GM21717 (cell line): ENCODE measurements around the gene NAPEPLD.
"Not testable (repeated sequence)": the region's sequence is repeated elsewhere in the genome, so short reads cannot be mapped to it uniquely, and the experiment has no call there.

Experiments used
- ATAC-seq: cut with Tn5 transposase; IDR thresholded peaks from one replicate; pipeline ENCODE4 v1.9.1; 2021; ENCODE audit warnings: mild to moderate bottlenecking, moderate library complexity; ENCODE audit not compliant: unreplicated experiment

Gene NAPEPLD

GRCh38 chr7:103144754-103145153 is 4.1 kb downstream of the NAPEPLD start:
- ATAC-seq, result not testable (repeated sequence)

- no peak for ATAC-seq
Observed at GRCh38 chr7:103143868-103144267, 5.0 kb downstream of the NAPEPLD start.

- ATAC-seq, result no peak
Observed at GRCh38 chr7:103142494-103142893, 6.4 kb downstream of the NAPEPLD start.

GRCh38 chr7:103141753-103142404 is 7.0 kb downstream of the NAPEPLD start:
- no peak for ATAC-seq

- no peak for ATAC-seq
Observed at GRCh38 chr7:103140685-103141084, 8.2 kb downstream of the NAPEPLD start.

- ATAC-seq, result no peak
Observed at GRCh38 chr7:103140061-103140460, 8.8 kb downstream of the NAPEPLD start.

GRCh38 chr7:103134836-103135554 is 13.9 kb downstream of the NAPEPLD start:
- no peak for ATAC-seq

- ATAC-seq, result no peak
Observed at GRCh38 chr7:103132995-103133688, 15.8 kb downstream of the NAPEPLD start.

- ATAC-seq, result no peak
Observed at GRCh38 chr7:103130901-103131624, 17.8 kb downstream of the NAPEPLD start.

GRCh38 chr7:103129702-103130549 is 19.0 kb downstream of the NAPEPLD start:
- ATAC-seq, result no peak

GRCh38 chr7:103127006-103127405 is 21.9 kb downstream of the NAPEPLD start:
- ATAC-seq, result no peak

GRCh38 chr7:103124429-103124979 is 24.4 kb downstream of the NAPEPLD start:
- ATAC-seq, result no peak

- no peak for ATAC-seq
Observed at GRCh38 chr7:103123529-103123928, 25.4 kb downstream of the NAPEPLD start.

GRCh38 chr7:103121641-103122040 is 27.3 kb downstream of the NAPEPLD start:
- no peak for ATAC-seq

- ATAC-seq, result no peak
Observed at GRCh38 chr7:103120362-103120761, 28.5 kb downstream of the NAPEPLD start.

GRCh38 chr7:103119791-103120291 is 29.1 kb downstream of the NAPEPLD start:
- ATAC-seq, result no peak

GRCh38 chr7:103117465-103117864 is 31.4 kb downstream of the NAPEPLD start:
- no peak for ATAC-seq

GRCh38 chr7:103116991-103117390 is 31.9 kb downstream of the NAPEPLD start:
- no peak for ATAC-seq

- no peak for ATAC-seq
Observed at GRCh38 chr7:103116511-103116910, 32.4 kb downstream of the NAPEPLD start.

GRCh38 chr7:103115771-103116170 is 33.1 kb downstream of the NAPEPLD start:
- no peak for ATAC-seq
